GM19240 (cell line): Measurements from ENCODE around the gene GMPPA.

ENCODE experiments used
- DNase-seq: peaks from one replicate; pipeline ENCODE4 v3.0.0; 2011; ENCODE audit warnings: low spot score; ENCODE audit not compliant: insufficient read length

Gene GMPPA

DNA sequence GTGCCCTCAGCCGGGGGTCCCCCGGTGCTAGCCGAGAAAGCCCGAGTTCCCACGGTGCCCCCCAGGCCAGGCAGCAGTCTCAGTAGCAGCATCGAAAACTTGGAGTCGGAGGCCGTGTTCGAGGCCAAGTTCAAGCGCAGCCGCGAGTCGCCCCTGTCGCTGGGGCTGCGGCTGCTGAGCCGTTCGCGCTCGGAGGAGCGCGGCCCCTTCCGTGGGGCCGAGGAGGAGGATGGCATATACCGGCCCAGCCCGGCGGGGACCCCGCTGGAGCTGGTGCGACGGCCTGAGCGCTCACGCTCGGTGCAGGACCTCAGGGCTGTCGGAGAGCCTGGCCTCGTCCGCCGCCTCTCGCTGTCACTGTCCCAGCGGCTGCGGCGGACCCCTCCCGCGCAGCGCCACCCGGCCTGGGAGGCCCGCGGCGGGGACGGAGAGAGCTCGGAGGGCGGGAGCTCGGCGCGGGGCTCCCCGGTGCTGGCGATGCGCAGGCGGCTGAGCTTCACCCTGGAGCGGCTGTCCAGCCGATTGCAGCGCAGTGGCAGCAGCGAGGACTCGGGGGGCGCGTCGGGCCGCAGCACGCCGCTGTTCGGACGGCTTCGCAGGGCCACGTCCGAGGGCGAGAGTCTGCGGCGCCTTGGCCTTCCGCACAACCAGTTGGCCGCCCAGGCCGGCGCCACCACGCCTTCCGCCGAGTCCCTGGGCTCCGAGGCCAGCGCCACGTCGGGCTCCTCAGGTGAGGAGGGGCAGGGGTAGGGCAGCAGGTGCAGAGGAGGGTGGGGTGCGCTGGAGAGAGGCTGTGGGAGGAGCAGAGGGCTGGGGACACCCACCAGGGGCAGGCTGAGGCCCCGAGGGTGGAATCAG, 14.1 kb upstream of the GMPPA start:
- no peak for DNase-seq

GRCh38 chr2:219485201-219485580, 13.5 kb upstream of the GMPPA start:
- DNase-seq, result no peak

DNA sequence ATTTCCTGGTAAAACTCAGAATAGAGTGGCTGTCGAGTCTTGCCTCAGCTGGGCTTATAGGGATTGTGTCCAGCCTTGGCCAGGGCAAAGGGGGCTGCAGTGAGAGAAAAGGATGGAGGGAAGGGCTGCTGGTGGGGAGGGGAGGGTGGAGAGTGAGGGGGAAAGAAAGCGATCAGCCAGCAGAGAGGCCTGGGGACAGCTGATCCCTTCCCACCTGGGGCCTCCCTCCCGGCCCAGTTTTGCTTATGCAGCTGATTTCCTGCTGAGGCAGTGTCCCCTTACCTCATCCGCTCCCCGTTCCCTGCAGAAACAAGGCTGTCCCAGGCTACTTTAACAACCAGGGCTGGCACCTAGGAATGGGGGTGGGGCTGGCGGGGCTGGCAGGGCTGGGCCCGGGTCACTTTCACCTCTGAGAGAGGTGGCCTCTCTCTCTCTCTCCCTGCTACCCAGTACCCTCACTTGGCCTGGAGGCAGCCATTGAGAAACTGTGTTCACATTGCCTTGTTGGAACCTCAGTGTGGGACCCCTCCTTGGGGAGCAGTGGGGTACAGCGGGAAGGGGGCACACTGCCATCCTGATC, 12.2 kb upstream of the GMPPA start:
- DNase-seq, result no peak

DNA sequence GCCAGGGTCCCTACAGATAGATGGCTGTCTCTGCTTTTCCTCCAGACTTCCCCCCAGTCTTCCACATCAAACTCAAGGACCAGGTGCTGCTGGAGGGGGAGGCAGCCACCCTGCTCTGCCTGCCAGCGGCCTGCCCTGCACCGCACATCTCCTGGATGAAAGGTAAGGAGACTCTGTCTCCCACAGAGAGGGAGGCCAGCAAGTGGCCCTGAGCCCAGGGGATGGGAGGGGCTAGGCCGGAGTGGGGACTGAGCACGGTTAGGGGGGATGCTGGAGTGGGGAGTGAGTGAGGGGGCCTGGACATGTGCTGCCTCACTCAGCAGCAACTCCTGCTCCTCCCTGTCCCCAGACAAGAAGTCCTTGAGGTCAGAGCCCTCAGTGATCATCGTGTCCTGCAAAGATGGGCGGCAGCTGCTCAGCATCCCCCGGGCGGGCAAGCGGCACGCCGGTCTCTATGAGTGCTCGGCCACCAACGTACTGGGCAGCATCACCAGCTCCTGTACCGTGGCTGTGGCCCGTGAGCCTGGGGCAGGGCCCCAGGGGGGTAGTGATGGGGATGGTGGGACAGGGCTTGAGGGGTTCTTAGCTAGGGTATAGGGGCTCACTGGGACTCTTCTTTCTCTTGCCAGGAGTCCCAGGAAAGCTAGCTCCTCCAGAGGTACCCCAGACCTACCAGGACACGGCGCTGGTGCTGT, 10.4 kb upstream of the GMPPA start:
- DNase-seq, result no peak

DNA sequence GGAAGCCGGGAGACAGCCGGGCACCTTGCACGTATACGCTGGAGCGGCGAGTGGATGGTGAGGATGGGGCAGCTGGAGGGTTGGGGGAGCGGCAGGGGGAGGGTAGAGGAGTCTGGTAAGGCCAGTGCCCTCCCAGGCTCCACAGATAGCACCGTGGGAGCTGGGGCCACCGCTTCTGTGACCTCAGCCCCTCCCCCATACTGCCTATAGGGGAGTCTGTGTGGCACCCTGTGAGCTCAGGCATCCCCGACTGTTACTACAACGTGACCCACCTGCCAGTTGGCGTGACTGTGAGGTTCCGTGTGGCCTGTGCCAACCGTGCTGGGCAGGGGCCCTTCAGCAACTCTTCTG, 9.9 kb upstream of the GMPPA start:
- DNase-seq, result no peak

DNA sequence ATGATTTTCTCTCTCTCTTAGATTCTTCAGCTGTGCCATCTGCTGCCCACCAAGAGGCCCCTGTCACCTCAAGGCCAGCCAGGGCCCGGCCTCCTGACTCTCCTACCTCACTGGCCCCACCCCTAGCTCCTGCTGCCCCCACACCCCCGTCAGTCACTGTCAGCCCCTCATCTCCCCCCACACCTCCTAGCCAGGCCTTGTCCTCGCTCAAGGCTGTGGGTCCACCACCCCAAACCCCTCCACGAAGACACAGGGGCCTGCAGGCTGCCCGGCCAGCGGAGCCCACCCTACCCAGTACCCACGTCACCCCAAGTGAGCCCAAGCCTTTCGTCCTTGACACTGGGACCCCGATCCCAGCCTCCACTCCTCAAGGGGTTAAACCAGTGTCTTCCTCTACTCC, 9.4 kb upstream of the GMPPA start:
- no peak for DNase-seq

DNA sequence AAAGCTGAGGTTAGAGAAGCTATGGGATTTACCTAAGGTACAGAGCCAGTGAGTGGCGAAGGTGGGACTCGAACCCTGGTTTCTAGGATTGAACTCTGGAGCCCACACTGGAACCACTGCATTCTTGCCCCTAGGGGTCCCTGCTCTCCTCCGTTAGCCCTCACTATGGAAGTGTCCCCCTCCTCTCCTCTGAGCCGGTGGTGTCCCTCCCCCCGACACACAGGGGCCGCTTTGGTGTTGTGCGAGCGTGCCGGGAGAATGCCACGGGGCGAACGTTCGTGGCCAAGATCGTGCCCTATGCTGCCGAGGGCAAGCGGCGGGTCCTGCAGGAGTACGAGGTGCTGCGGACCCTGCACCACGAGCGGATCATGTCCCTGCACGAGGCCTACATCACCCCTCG, 8.5 kb upstream of the GMPPA start:
- no peak for DNase-seq

DNA sequence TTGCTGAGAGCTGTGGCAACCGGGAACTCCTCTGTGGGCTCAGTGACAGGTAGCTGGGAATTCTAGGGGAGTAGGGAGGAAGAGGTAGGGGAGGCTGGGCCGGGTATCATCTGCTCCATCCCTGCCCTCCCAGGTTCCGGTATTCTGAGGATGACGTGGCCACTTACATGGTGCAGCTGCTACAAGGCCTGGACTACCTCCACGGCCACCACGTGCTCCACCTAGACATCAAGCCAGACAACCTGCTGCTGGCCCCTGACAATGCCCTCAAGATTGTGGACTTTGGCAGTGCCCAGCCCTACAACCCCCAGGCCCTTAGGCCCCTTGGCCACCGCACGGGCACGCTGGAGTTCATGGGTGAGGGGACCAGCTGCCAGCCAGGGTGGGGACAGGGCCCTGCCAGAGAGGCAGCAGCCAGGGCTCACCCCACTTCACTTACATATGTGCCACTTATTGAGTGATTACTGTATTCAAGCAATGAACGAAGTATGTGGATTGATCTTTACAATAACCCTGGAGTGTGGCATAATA, 8.0 kb upstream of the GMPPA start:
- no peak for DNase-seq

- DNase-seq, result no peak
These were observed 7.3 kb upstream of the GMPPA start for GRCh38 chr2:219491278-219491963.

DNA sequence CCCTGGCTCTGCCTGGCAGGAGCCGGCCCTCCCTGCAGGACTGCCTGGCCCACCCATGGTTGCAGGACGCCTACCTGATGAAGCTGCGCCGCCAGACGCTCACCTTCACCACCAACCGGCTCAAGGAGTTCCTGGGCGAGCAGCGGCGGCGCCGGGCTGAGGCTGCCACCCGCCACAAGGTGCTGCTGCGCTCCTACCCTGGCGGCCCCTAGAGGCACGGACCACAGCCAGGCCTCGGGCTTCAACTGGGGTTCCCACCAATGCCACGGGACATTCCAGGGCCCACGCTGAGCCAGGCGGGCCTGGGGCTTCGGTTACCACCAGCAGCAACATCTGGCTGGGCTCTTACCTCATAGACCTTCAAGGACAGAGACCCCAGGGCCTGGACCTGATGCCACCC, 6.1 kb upstream of the GMPPA start:
- DNase-seq, result no peak

- no peak for DNase-seq
These were observed 5.6 kb upstream of the GMPPA start for GRCh38 chr2:219493086-219493485.

- no peak for DNase-seq
These were observed 3.6 kb upstream of the GMPPA start for GRCh38 chr2:219494952-219495530.

- DNase-seq, result peak; percentile 84
These were observed 3.1 kb upstream of the GMPPA start for GRCh38 chr2:219495531-219496122.

- no peak for DNase-seq
These were observed 2.4 kb upstream of the GMPPA start for GRCh38 chr2:219496247-219496824.

DNA sequence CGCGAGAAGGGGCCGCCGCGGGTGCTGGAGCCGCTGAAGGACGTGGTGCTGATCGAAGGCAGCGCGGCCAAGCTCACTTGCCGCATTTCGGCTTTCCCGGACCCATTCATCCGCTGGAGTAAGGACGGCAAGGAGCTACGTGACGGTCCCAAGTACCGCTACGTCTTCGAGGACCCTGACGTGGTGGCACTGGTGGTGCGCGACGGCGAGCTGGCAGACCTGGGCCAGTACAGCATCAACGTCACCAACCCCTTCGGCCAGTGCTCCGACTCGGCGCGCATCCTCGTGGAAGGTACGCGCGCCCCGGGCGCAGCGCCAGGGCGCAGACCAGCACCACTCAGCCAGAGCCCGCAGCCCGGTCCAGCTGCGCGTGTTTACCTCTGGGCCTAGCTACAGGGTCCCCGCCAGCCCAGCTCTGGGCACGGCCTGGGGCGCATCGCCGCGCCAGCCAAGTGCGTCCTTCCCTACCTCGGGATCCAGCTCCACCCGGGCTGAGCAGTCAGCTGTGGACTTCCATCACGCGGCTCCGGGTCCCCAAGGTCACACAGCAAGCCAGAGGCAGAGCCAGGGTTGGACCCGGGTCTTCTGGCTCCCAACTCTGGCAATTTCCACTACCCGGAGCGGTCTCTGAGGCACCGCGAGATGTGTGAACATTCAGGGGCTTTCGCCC, 1.7 kb upstream of the GMPPA start:
- no peak for DNase-seq

- no peak for DNase-seq
These were observed 1.0 kb upstream of the GMPPA start for GRCh38 chr2:219497495-219498279.

GRCh38 chr2:219499058-219499307, 292 bp downstream of the GMPPA start:
- no peak for DNase-seq

- no peak for DNase-seq
These were observed 864 bp downstream of the GMPPA start for GRCh38 chr2:219499555-219499954.

DNA sequence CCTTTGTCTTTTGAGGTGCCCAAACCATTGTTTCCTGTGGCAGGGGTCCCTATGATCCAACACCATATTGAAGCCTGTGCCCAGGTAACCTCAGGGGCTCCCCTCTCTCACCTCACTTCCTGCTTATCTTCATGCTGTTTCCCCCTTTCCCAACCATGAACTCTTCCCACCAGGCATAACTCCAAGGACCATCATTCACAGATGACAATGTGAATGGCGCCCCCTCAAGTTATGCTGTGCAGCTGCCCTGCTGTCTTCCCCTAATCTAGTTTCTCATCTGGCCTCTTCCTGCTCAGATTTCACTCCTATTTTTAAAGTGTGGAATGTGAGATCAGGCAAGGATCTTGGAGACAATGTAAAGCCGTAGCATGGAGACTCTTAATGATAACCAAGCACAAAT, 1.4 kb downstream of the GMPPA start:
- DNase-seq, result no peak

DNA sequence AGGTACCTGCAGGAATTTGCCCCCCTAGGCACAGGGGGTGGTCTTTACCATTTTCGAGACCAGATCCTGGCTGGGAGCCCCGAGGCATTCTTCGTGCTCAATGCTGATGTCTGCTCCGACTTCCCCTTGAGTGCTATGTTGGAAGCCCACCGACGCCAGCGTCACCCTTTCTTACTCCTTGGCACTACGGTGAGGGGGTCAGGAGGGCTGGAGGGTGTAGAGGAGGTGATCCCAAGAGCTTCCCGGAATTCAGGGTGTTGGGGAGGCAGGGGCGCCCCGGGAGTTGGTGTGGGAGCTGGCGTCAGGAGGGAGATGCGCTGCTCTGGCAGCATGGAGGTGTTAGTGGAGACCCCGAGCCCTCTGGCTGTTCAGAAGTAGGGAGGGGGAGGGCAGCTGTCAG, 3.2 kb downstream of the GMPPA start:
- DNase-seq, result no peak
